Activated CD8-positive, alpha-beta T cell treated with anti-CD3 and anti-CD28 coated beads for 36 hours (primary cell): Measurements from ENCODE around the gene CDH13. TPM values are rescaled to one million over a fixed set of nuclear protein-coding genes. Genes with fewer than 3 reads are reported as not detected.

Experiments used
- ATAC-seq: fragments of 200-7000 bp; cut with Tn5 transposase; one replicate; pipeline ENCODE4 v1.10.0; 2021; ENCODE audit warnings: mild to moderate bottlenecking, moderate library complexity
- CTCF ChIA-PET: fragments of 350-600 bp; sonication (Branson Sonifier 250); formaldehyde crosslinking; loops from one replicate; lab custom pipeline; 2021; ENCODE audit warnings: antibody characterized with exemption; lab: Charles Lee
- POLR2A ChIA-PET: fragments of 350-600 bp; sonication (Branson Sonifier 250); formaldehyde crosslinking; loops from one replicate; lab custom pipeline; 2021; ENCODE audit warnings: antibody characterized with exemption; lab: Charles Lee
- DNase-seq: peaks from one replicate; pipeline ENCODE4 v3.0.0-alpha.2; 2020
- H3K27ac Mint-ChIP-seq: one replicate; pipeline ENCODE4 v1.8.0; 2021; ENCODE audit warnings: mild to moderate bottlenecking, mixed read lengths
- H3K27me3 Mint-ChIP-seq: one replicate; pipeline ENCODE4 v1.8.0; 2021; ENCODE audit warnings: mixed read lengths
- H3K36me3 Mint-ChIP-seq: one replicate; pipeline ENCODE4 v1.8.0; 2021; ENCODE audit warnings: low read depth, mixed read lengths
- H3K4me1 Mint-ChIP-seq: one replicate; pipeline ENCODE4 v1.8.0; 2021; ENCODE audit warnings: low read depth, mixed read lengths
- H3K4me3 Mint-ChIP-seq: one replicate; pipeline ENCODE4 v1.8.0; 2021; ENCODE audit warnings: mild to moderate bottlenecking, moderate library complexity, mixed read lengths
- H3K9me3 Mint-ChIP-seq: one replicate; pipeline ENCODE4 v1.8.0; 2021; ENCODE audit warnings: mixed read lengths
- CTCF ChIP-seq: fragments of 200-600 bp; IDR thresholded peaks from one replicate; pipeline ENCODE4 v1.8.0; 2022; ENCODE audit warnings: antibody characterized with exemption, mild to moderate bottlenecking
- intact Hi-C: fragments of 100-400 bp; cut with micrococcal nuclease; formaldehyde crosslinking; loops from one replicate; pipeline ENCODE4 v1.10.0; 2022
- total RNA-seq, 2 experiments: library from RNA; stranded (reverse); gene quantifications; one replicate each; pipeline ENCODE4 v1.2.3, GENCODE V29; 2021

Gene CDH13
- total RNA-seq, 2 experiments from 2014 or later = not detected

GRCh38 chr16:83554540-83554939 is 927.8 kb downstream of the CDH13 start:
- ChIA-PET CTCF (no interaction called here), POLR2A (no interaction called here)
- Mint-ChIP-seq H3K9me3 (no peaks in the 10 kb centered on the region), H3K36me3 (no peaks in the 10 kb centered on the region), H3K27me3 (no peaks in the 10 kb centered on the region), H3K4me3 (no peak overlapping the region), H3K27ac (no peak overlapping the region), H3K4me1 (no peaks in the 10 kb centered on the region)
- no peak for DNase-seq
- no peak for ATAC-seq
- no peak for TF ChIP-seq CTCF
- intact Hi-C loops = no loop called here

- POLR2A ChIA-PET = no interaction called here
- CTCF ChIA-PET = no interaction called here
- H3K36me3 Mint-ChIP-seq = no peaks in the 10 kb centered on the region
- H3K4me1 Mint-ChIP-seq = no peaks in the 10 kb centered on the region
- H3K9me3 Mint-ChIP-seq = no peaks in the 10 kb centered on the region
- ATAC-seq (no peak), DNase-seq (no peak)
- TF ChIP-seq CTCF = no peak
- H3K4me3 Mint-ChIP-seq = no peak overlapping the region
- H3K27me3 Mint-ChIP-seq = no peaks in the 10 kb centered on the region
- intact Hi-C loops = no loop called here
- no peak overlapping the region for H3K27ac Mint-ChIP-seq
Observed at GRCh38 chr16:83561876-83562275, 935.1 kb downstream of the CDH13 start.

GRCh38 chr16:83568345-83568744 is 941.6 kb downstream of the CDH13 start:
- POLR2A ChIA-PET = no interaction called here
- no peak overlapping the region for H3K4me3 Mint-ChIP-seq
- H3K9me3 Mint-ChIP-seq = no peaks in the 10 kb centered on the region
- TF ChIP-seq CTCF = no peak
- intact Hi-C loops = no loop called here
- ATAC-seq = no peak
- peaks cover 8% of the 10 kb centered on the region for H3K27me3 Mint-ChIP-seq
- H3K36me3 Mint-ChIP-seq = no peaks in the 10 kb centered on the region
- H3K27ac Mint-ChIP-seq = no peak overlapping the region
- CTCF ChIA-PET = no interaction called here
- DNase-seq = no peak
- H3K4me1 Mint-ChIP-seq = no peaks in the 10 kb centered on the region

GRCh38 chr16:83574388-83574787 is 947.6 kb downstream of the CDH13 start:
- Mint-ChIP-seq H3K9me3 (peaks cover 7% of the 10 kb centered on the region), H3K27ac (no peak overlapping the region), H3K27me3 (peaks cover 5% of the 10 kb centered on the region), H3K4me1 (no peaks in the 10 kb centered on the region), H3K4me3 (no peak overlapping the region), H3K36me3 (no peaks in the 10 kb centered on the region)
- ChIA-PET CTCF (no interaction called here), POLR2A (no interaction called here)
- ATAC-seq (no peak), DNase-seq (no peak)
- TF ChIP-seq CTCF = no peak
- intact Hi-C loops = no loop called here

GRCh38 chr16:83577078-83577745 is 950.4 kb downstream of the CDH13 start:
- peaks cover 7% of the 10 kb centered on the region for H3K27me3 Mint-ChIP-seq
- no peak for DNase-seq
- no peak for TF ChIP-seq CTCF
- ChIA-PET CTCF (no interaction called here), POLR2A (no interaction called here)
- ATAC-seq = no peak
- H3K27ac Mint-ChIP-seq = no peak overlapping the region
- H3K4me1 Mint-ChIP-seq = peaks cover 4% of the 10 kb centered on the region
- intact Hi-C loops = no loop called here
- peaks cover 7% of the 10 kb centered on the region for H3K9me3 Mint-ChIP-seq
- H3K36me3 Mint-ChIP-seq = no peaks in the 10 kb centered on the region
- no peak overlapping the region for H3K4me3 Mint-ChIP-seq
